GM12874 (cell line): ENCODE results near the gene UFSP2.

ENCODE experiments used
- CTCF ChIP-seq: IDR thresholded peaks from 2 replicates; pipeline ENCODE4 v1.5.1; 2011; ENCODE audit warnings: low read depth, mild to moderate bottlenecking, control low read depth, low read length, moderate library complexity; ENCODE audit not compliant: insufficient read depth

UFSP2 gene

GRCh38 chr4:185395238-185395955, 30.4 kb downstream of the UFSP2 start, which contains the start of gene LRP2BP:
TSS of gene LRP2BP (minus strand) at chr4:185395924. CDS start at chr4:185378186, 17,738 bp downstream.
- no peak for TF ChIP-seq CTCF

DNA sequence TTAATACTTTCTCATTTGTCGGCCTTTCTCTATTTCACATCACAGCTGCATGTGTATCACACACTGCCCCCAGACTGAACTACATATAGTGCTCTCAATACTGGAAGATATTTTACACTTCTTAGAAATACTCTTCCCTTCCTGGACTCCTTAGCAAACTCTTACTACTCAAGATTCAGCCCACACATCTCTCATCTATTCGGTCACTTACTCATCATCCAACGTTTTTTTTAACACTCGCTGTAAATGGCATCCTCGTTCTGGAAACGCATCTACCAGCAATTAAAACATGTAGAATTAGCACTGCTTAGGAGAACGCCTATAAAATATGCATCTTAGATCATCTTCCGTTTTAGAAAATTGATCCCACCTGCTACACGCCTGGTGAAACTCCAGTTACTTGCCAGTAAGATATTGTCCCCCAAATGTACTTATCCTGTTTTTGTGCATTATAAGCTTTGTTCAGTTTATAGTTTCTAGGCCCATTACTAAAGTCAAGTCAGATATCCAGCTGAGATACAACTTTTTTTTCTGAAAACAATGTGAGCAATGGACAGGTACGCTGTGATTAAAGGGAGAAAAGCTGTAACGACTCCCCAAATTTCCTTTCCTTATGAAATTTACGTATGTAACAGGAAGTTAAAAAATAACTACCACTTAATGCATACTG, 31.1 kb downstream of the UFSP2 start:
- no peak for TF ChIP-seq CTCF

DNA sequence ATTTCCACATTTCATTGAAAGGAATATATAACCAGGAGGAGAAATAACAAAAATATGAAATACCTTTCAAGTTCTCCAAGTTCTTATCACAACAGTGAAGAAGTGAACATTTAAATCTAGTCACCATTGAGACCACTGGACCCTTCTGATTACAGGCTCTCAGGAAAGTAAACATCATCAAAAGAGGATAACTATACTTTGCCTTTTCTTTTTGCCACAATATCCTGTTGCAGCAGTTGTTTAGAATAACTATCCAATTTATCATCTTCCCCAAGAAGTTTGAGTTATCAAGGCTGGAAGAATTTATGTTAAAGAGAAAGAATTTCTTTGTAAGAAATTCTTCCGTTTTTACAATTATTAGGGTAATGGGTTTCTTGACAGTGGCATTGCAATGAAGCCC, 33.6 kb downstream of the UFSP2 start:
- TF ChIP-seq CTCF = no peak

DNA sequence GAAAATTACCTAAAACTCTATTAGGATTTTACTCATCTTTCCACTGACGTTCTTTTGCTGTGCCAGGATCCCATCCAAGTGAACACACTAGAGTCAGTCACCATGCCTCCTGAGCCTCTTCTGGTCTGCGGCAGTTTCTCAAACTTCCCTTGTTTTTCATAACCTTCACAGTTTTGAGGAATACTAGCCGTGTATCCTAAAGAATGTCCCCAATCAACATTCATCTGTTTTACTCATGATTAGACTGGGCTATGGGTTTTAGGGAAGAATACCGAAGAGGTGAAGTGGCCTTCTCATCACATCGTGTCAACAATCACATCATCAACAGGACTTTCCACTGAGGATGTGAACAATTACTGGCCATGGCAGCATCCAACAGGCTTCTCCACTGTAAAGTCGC, 34.8 kb downstream of the UFSP2 start:
- TF ChIP-seq CTCF = no peak

DNA sequence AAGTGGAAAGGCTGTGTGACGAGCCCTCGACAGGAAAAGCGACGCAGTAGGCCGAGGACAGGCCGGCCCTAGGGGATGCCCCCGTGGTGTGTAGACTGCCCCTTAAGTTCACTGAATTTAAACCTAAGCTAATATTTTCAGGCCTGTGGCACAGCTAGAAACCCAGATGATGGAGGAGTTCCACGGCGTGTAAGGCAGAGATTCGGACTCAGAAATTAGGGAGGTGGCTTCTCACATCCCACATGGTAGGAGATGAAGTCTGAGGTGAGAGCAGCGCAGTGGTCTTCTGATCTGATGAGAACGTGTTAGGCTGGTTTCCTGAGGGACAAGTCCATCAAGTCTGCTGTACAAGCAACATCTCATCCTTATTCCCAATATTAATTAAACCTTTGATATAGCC, 37.8 kb downstream of the UFSP2 start:
- no peak for TF ChIP-seq CTCF

- no peak for TF ChIP-seq CTCF
Observed at GRCh38 chr4:185384930-185385331, 40.8 kb downstream of the UFSP2 start.

- no peak for TF ChIP-seq CTCF
Observed at GRCh38 chr4:185384061-185384460, 41.7 kb downstream of the UFSP2 start.
